GM18507 (cell line): ENCODE results near the gene GABPB2.

Source experiments
- DNase-seq: peaks from one replicate; pipeline ENCODE4 v3.0.0; 2011; ENCODE audit warnings: low read depth; ENCODE audit not compliant: insufficient read length; ENCODE audit errors: extremely low spot score
- FAIRE-seq: peaks from 2 replicates; lab custom pipeline; 2011; peaks lifted over from hg19 to GRCh38; lab: Jason Lieb, UNC

Gene GABPB2

DNA sequence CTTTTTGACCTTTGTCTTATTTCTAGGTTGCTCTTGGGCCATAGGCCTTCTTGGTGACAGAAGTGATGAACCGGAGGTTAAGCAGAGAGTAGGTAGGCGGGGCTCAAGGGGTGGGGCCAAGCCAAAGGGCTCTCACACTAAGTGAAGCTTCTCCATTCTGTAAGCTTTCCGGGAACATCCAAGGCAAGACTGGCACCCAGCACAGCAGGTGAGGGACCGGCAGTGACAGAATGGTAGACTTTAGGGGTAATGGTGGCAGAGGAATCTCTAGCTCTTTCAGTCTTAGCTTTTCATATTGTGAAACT, 85.9 kb downstream of the GABPB2 start, which contains the start of gene TNFAIP8L2:
Gene TNFAIP8L2, plus strand, starts transcription at position 135 of the 305 bp plus-strand sequence. CDS start 2,049 bp downstream, outside the sequence.
- DNase-seq = peak; percentile 35
- FAIRE-seq = no peak

- DNase-seq (no peak), FAIRE-seq (peak; percentile 82)
Measured at GRCh38 chr1:151157067-151157531, 86.5 kb downstream of the GABPB2 start.

DNA sequence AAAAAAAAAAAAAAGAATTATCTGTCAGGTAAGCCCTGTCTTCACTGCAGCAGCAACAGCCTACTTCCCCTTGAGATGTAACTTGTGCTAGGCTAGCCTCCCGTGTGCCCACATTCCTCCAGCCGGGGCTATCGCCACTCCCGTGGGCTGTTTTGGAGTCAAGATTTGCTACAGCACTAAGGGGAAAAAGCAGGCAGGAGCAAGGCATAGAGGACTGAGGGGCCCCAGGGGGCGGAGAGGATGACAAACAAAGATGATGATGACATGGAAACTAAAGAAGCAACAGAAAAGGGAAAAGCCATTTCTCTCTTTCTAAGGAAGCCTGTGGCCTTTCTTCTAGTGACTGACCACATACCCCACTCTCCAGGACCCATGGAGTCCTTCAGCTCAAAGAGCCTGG, 87.8 kb downstream of the GABPB2 start:
- no peak for FAIRE-seq

DNA sequence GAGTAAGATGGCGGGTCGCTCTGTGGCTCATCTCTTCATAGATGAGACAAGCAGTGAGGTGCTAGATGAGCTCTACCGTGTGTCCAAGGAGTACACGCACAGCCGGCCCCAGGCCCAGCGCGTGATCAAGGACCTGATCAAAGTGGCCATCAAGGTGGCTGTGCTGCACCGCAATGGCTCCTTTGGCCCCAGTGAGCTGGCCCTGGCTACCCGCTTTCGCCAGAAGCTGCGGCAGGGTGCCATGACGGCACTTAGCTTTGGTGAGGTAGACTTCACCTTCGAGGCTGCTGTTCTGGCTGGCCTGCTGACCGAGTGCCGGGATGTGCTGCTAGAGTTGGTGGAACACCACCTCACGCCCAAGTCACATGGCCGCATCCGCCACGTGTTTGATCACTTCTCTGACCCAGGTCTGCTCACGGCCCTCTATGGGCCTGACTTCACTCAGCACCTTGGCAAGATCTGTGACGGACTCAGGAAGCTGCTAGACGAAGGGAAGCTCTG, 88.2 kb downstream of the GABPB2 start:
- no peak for DNase-seq
- FAIRE-seq = no peak

More for the DNA sequence above, 87.8 kb downstream of the GABPB2 start:
- DNase-seq = no peak

GRCh38 chr1:151159373-151159772, 88.8 kb downstream of the GABPB2 start:
- FAIRE-seq (no peak), DNase-seq (no peak)

DNA sequence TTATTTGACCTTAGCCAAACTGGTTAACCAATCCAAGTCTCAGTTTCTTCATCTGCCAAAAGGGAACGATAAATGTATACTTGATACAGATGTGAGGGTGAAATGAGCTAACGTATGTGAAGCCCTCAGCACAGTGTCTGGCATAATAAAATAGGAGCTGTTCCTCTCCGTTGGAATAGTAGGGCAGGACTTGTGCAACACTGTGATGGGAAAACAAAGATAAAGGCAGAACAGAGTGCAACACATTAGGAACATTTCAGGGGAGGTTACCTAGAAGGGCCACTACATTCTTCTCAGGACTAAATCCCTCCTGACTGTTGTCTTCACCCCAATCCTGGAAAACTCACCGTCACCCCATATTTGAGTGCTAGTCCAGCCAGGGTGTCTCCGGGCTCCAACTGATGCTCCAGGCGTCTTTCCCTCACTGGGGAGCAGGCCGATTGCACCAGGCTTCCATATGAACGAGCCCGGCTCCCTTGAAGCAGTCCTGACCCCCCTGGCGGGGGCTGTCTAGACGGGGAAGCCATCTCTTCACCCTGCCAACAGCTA, 94.2 kb downstream of the GABPB2 start:
- DNase-seq (no peak), FAIRE-seq (no peak)

DNA sequence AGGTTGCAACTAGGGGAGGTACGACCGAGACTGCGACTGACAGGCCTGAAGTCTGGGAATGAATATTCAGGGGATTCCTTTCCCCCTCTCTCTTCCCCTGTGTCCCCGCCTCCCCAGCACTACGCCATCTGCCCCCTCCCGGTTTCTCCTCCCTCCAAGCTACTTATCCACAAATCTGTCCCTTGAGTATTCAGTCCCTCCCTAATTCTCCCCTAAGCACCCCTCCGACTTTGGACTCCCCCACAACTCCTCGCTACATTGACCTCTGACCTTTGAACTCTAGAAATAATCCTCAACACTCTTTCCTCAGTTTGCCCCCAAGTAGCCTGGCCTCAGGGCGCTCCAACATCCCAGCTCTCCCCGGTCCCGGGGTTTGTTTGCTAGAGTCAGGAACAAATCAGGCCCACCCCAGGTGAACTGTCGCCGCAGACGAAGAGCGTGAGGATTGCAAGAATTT, 94.7 kb downstream of the GABPB2 start:
- FAIRE-seq = no peak
- no peak for DNase-seq

GRCh38 chr1:151165738-151166504, 95.4 kb downstream of the GABPB2 start, which contains the start of the genes LYSMD1 and SCNM1:
LYSMD1 (minus strand) TSS chr1:151165902; CDS start chr1:151165258, 644 bp downstream.
SCNM1 (plus strand) TSS chr1:151166144; CDS start chr1:151166153, 9 bp downstream.
- peak; percentile 89 for DNase-seq
- peak; percentile 99 for FAIRE-seq

DNA sequence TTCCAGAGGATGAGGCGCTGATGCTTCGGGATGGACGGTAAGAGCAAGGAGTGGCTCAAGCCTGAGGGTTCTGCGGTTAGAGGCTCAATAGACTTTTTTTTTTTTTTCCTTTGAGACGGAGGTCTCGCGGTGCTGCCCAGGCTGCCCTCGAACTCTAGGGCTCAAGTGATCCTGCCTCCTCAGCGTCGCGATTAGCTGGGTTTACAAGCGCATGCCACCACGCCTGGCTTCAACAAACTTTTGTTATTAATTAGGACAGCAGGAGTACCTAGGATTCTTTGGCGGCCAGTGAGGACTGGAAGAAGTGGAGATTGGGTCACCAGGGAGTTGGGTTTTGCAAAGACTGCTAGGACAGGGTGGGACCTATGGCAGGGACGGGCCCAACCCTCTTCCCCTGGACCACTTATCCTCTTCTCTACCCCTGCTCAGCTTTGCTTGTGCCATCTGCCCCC, 96.0 kb downstream of the GABPB2 start:
- FAIRE-seq (no peak), DNase-seq (no peak)

GRCh38 chr1:151167116-151167515, 96.6 kb downstream of the GABPB2 start:
- no peak for FAIRE-seq
- DNase-seq = no peak

DNA sequence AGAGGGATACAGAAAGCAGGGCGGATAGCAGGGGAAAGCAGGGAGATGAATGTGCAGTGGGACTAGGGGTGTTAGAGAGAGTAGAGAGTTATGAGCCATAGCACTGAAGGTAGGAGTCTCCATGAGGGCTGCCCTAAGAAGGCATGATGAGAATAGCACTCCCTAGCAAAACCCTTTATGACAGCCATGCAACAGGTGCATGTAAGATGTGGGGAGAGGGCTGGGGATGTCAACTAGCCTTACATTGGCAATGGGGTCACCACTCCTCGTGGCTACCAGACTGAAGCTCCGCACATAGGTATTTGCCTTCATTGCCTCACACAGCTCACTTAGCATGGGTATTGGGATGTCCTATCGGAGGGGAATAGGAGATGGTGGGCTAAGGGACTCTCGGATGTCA, 100.6 kb downstream of the GABPB2 start:
- DNase-seq = no peak
- FAIRE-seq = no peak
